Stimulated activated CD8-positive, alpha-beta memory T cell treated with anti-CD3 and anti-CD28 coated beads, Interleukin-4, amount 100 ng/mL, for 48 hours (primary cell): ENCODE measurements around the gene SBK1.
A peak's percentile ranks its signal among the peaks of the same experiment; 100 is the strongest.
"Not testable (repeated sequence)": the region's sequence is repeated elsewhere in the genome, so short reads cannot be mapped to it uniquely, and the experiment has no call there.

Experiments used
- DNase-seq: peaks from one replicate; pipeline ENCODE4 v3.0.0-alpha.2; 2020

The SBK1 gene

GRCh38 chr16:28310796-28311195 is 18.5 kb downstream of the SBK1 start:
- DNase-seq: no peak

- DNase-seq: no peak
These were observed 19.1 kb downstream of the SBK1 start for GRCh38 chr16:28311413-28311812.

GRCh38 chr16:28311913-28312312 is 19.6 kb downstream of the SBK1 start:
- DNase-seq: no peak

- DNase-seq: no peak
These were observed 20.0 kb downstream of the SBK1 start for GRCh38 chr16:28312327-28312726.

GRCh38 chr16:28313587-28313986 is 21.3 kb downstream of the SBK1 start:
- no peak for DNase-seq

GRCh38 chr16:28316054-28316453 is 23.7 kb downstream of the SBK1 start:
- DNase-seq: no peak

- DNase-seq: peak; percentile 89
These were observed 24.9 kb downstream of the SBK1 start for GRCh38 chr16:28317040-28317880.

- DNase-seq: no peak
These were observed 25.9 kb downstream of the SBK1 start for GRCh38 chr16:28318042-28318744.

GRCh38 chr16:28319476-28320022 is 27.2 kb downstream of the SBK1 start:
- no peak for DNase-seq

- no peak for DNase-seq
These were observed 27.8 kb downstream of the SBK1 start for GRCh38 chr16:28320023-28320561.

GRCh38 chr16:28320741-28321140 is 28.4 kb downstream of the SBK1 start:
- DNase-seq: no peak

GRCh38 chr16:28321700-28322411 is 29.5 kb downstream of the SBK1 start:
- DNase-seq: peak; percentile 75

- DNase-seq: no peak
These were observed 32.0 kb downstream of the SBK1 start for GRCh38 chr16:28324235-28324886.

GRCh38 chr16:28324887-28325279 is 32.6 kb downstream of the SBK1 start:
- DNase-seq: no peak

GRCh38 chr16:28326881-28327610 is 34.7 kb downstream of the SBK1 start:
- DNase-seq: peak; percentile 84

- not testable (repeated sequence) for DNase-seq
These were observed 37.9 kb downstream of the SBK1 start for GRCh38 chr16:28330232-28330631.

- DNase-seq: not testable (repeated sequence)
These were observed 38.7 kb downstream of the SBK1 start for GRCh38 chr16:28330981-28331380.

GRCh38 chr16:28332632-28333031 is 40.3 kb downstream of the SBK1 start:
- DNase-seq: not testable (repeated sequence)

- not testable (repeated sequence) for DNase-seq
These were observed 43.4 kb downstream of the SBK1 start for GRCh38 chr16:28335678-28336077.

- not testable (repeated sequence) for DNase-seq
These were observed 44.8 kb downstream of the SBK1 start for GRCh38 chr16:28336940-28337710.

GRCh38 chr16:28338230-28338629 is 45.9 kb downstream of the SBK1 start:
- DNase-seq: not testable (repeated sequence)
